Measurements from ENCODE around the gene ARID3A. TPM values are rescaled to one million over a fixed set of nuclear protein-coding genes. Genes with fewer than 3 reads are reported as not detected.

ARID3A gene
- total RNA-seq, 1 donor from 2014 or later: 106 TPM

DNA sequence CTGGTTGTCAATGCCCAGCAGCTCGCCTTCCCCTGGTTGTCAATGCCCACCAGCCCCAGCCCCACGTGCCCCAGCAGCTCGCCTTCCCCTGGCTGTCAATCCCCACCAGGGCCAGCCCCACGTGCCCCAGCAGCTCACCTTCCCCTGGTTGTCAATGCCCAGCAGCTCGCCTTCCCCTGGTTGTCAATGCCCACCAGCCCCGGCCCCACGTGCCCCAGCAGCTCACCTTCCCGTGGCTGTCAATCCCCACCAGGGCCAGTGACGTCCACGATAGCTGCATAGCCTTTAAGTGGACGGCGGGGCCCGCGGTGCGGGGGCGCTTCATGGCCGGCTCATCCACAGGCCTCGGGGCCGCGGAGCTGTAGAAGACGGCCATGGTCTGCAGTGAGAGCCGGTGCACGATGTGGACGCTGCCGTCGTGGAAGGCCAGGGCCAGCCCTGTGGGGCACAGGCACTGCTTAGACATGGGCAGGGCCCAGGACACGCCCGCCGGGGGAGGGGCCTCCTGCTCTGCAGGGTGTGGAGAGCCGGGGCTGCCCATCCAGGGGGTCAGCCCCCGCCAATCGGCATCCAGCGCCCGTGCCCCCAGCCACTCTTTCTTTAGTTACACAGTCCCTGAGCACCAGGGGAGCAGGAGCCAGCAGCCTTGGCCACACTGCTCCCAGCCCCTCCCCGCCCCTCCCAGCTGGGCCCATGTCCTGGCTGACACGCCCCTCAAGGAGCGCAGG, 46.0 kb upstream of the ARID3A start:
- no peak for FAIRE-seq
- Histone ChIP-seq H3K4me2 (ENCODE audit: low read length) (no peak overlapping the region), H3K4me1 (ENCODE audit: insufficient read depth, low read length) (no peaks in the 10 kb centered on the region), H3K27me3 (ENCODE audit: insufficient read depth, low read length) (no peaks in the 10 kb centered on the region), H3K27ac (ENCODE audit: low read depth, low read length) (no peak overlapping the region), H3K36me3 (ENCODE audit: insufficient read depth, low read length) (peaks cover 7% of the 10 kb centered on the region), H3K9me3 (ENCODE audit: insufficient read depth, low read depth, low read length) (no peaks in the 10 kb centered on the region), H3K79me2 (ENCODE audit: insufficient read depth, low read length) (no peaks in the 10 kb centered on the region), H4K20me1 (ENCODE audit: insufficient read depth, low read length) (peaks cover 11% of the 10 kb centered on the region), H2AFZ (ENCODE audit: low read depth, low read length) (no peak overlapping the region), H3K9ac (ENCODE audit: low read length) (no peak overlapping the region), H3K4me3 (ENCODE audit: insufficient read depth, low read depth, low read length) (no peak overlapping the region)
- no peak for TF ChIP-seq EZH2 (IDR thresholded peaks at IDR 0.05; ENCODE audit: insufficient read depth, low read length)
- TF ChIP-seq, protein P1, sequence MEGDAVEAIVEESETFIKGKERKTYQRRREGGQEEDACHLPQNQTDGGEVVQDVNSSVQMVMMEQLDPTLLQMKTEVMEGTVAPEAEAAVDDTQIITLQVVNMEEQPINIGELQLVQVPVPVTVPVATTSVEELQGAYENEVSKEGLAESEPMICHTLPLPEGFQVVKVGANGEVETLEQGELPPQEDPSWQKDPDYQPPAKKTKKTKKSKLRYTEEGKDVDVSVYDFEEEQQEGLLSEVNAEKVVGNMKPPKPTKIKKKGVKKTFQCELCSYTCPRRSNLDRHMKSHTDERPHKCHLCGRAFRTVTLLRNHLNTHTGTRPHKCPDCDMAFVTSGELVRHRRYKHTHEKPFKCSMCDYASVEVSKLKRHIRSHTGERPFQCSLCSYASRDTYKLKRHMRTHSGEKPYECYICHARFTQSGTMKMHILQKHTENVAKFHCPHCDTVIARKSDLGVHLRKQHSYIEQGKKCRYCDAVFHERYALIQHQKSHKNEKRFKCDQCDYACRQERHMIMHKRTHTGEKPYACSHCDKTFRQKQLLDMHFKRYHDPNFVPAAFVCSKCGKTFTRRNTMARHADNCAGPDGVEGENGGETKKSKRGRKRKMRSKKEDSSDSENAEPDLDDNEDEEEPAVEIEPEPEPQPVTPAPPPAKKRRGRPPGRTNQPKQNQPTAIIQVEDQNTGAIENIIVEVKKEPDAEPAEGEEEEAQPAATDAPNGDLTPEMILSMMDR (IDR thresholded peaks at IDR 0.05; ENCODE audit: insufficient read depth, low read depth, low read length): no peak
- H3K4me3 Mint-ChIP-seq (ENCODE audit: unreplicated experiment): no peak overlapping the region
- no peak for DNase-seq (ENCODE audit: low read depth)
- no peak overlapping the region for H3K27ac Mint-ChIP-seq (ENCODE audit: unreplicated experiment)
- no peaks in the 10 kb centered on the region for H3K27me3 Mint-ChIP-seq (ENCODE audit: low read depth, unreplicated experiment)
- H3K4me1 Mint-ChIP-seq (ENCODE audit: low read depth, unreplicated experiment): no peaks in the 10 kb centered on the region
- no peaks in the 10 kb centered on the region for H3K9me3 Mint-ChIP-seq (ENCODE audit: unreplicated experiment)
- peaks cover 16% of the 10 kb centered on the region for H3K36me3 Mint-ChIP-seq (ENCODE audit: low read depth, unreplicated experiment)

DNA sequence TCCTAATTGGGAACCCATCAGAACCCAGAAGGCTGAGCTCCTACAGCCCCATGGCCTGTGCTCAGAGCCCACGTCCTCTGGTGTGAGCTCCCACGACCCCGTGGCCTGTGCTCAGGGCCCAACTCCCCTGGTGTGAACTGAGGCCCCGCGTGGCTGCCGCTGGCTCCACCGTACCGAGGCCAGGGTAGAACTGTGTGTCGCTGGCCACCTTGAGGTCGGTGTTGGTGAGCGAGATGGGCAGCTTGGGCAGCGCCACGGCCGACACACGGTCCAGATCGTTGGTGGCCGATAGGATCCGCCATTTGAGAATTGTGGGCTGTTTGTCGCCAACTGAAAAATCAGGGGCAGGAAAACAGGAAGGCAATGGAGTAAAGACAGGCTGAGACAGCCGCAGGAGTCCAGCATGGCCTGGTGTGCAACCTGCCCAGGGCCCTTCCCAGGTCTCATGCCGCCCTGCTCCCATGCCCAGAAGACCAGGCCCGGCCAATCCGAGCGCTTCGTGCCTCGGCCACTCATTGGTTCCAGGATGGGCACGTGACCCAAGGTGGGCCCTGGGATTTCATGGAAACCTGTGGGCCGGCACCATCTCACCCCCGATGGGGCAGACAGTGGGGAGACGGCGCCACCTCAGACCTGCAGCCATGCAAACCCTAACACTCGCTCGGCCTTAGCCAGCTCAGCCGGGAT, 44.3 kb upstream of the ARID3A start:
- Histone ChIP-seq H3K4me1 (ENCODE audit: insufficient read depth, low read length) (no peaks in the 10 kb centered on the region), H3K79me2 (ENCODE audit: insufficient read depth, low read length) (no peaks in the 10 kb centered on the region), H3K27me3 (ENCODE audit: insufficient read depth, low read length) (no peaks in the 10 kb centered on the region), H3K4me2 (ENCODE audit: low read length) (no peak overlapping the region), H4K20me1 (ENCODE audit: insufficient read depth, low read length) (peaks cover 11% of the 10 kb centered on the region), H2AFZ (ENCODE audit: low read depth, low read length) (no peak overlapping the region), H3K9ac (ENCODE audit: low read length) (no peak overlapping the region), H3K27ac (ENCODE audit: low read depth, low read length) (no peak overlapping the region), H3K9me3 (ENCODE audit: insufficient read depth, low read depth, low read length) (no peaks in the 10 kb centered on the region), H3K4me3 (ENCODE audit: insufficient read depth, low read depth, low read length) (no peak overlapping the region), H3K36me3 (ENCODE audit: insufficient read depth, low read length) (peaks cover 7% of the 10 kb centered on the region)
- H3K27ac Mint-ChIP-seq (ENCODE audit: unreplicated experiment): no peak overlapping the region
- no peak for FAIRE-seq
- H3K27me3 Mint-ChIP-seq (ENCODE audit: low read depth, unreplicated experiment): no peaks in the 10 kb centered on the region
- H3K4me1 Mint-ChIP-seq (ENCODE audit: low read depth, unreplicated experiment): no peaks in the 10 kb centered on the region
- TF ChIP-seq EZH2 (IDR thresholded peaks at IDR 0.05; ENCODE audit: insufficient read depth, low read length): no peak
- TF ChIP-seq, protein P1 (IDR thresholded peaks at IDR 0.05; ENCODE audit: insufficient read depth, low read depth, low read length): no peak
- H3K9me3 Mint-ChIP-seq (ENCODE audit: unreplicated experiment): no peaks in the 10 kb centered on the region
- no peak overlapping the region for H3K4me3 Mint-ChIP-seq (ENCODE audit: unreplicated experiment)
- H3K36me3 Mint-ChIP-seq (ENCODE audit: low read depth, unreplicated experiment): peaks cover 10% of the 10 kb centered on the region
- no peak for DNase-seq (ENCODE audit: low read depth)

Data from astrocyte (in vitro differentiated cells and primary cell).